DMS153 treated with DMSO at 0.1 percent for 48 hours (cell line): ENCODE measurements around the gene FAM83E.

Experiments used
- DNase-seq: peaks from one replicate; lab custom pipeline; 2025; ENCODE audit not compliant: unreplicated experiment; lab: John Stamatoyannopoulos, UW

The FAM83E gene

GRCh38 chr19:48629297-48629598, 14.4 kb upstream of the FAM83E start:
- no peak for DNase-seq

DNA sequence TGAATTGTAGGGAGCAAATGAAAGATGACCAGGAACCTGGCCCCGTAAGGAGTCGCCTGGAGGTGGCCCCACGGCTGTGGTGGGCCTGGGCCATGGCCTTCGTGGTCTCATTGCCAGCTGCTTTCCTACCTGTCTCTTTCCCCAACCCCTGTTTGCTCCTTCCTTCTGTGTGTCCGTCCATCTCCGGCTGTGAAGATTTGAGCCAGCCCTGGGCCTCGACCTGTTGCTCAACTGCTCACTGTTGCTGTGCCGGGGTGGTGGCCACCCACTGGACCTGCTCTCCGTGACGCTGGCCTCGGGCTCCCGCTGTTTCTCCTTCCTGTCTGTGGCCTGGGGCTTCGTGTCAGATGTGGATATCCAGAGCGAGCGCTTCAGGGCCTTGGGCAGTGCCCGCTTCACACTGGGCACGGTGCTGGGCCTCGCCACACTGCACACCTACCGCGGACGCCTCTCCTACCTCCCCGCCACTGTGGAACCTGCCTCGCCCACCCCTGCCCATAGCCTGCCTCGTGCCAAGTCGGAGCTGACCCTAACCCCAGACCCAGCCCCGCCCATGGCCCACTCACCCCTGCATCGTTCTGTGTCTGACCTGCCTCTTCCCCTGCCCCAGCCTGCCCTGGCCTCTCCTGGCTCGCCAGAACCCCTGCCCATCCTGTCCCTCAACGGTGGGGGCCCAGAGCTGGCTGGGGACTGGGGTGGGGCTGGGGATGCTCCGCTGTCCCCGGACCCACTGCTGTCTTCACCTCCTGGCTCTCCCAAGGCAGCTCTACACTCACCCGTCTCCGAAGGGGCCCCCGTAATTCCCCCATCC, 13.8 kb upstream of the FAM83E start:
- DNase-seq, result no peak

GRCh38 chr19:48627865-48628314, 13.0 kb upstream of the FAM83E start:
- no peak for DNase-seq

DNA sequence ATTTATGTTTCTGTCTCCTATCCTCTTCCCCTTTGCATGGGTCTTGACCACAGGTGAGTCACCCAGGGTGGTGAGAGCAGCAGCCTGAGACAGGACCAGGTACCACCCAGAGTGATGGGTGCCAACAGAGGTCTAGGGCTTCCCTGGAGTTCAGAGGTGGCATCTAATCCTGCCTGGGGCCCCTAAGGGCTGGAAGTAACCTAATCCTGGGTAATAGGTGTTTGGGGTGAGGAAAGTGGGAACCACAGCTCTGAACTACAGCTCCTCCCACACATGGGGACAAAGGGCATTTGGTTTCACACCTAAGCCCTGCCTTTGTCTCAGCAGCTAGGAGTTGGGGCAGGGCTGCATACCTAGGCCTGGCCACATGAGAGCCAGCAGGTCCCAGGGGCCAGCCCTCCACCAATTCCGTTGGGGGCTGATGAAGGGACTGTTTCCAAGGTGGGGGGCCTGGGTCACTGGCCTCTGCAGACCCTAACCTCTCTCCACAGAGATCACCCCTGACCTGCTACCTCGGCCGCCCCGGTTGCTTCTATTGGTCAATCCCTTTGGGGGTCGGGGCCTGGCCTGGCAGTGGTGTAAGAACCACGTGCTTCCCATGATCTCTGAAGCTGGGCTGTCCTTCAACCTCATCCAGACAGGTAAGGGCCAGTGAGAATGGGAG, 12.5 kb upstream of the FAM83E start:
- no peak for DNase-seq

DNA sequence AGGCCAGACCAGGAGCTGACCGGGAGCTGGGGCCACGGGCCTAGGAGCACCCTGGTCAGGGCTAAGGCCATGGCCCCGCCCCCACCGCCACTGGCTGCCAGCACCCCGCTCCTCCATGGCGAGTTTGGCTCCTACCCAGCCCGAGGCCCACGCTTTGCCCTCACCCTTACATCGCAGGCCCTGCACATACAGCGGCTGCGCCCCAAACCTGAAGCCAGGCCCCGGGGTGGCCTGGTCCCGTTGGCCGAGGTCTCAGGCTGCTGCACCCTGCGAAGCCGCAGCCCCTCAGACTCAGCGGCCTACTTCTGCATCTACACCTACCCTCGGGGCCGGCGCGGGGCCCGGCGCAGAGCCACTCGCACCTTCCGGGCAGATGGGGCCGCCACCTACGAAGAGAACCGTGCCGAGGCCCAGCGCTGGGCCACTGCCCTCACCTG, 11.0 kb upstream of the FAM83E start:
- no peak for DNase-seq

DNA sequence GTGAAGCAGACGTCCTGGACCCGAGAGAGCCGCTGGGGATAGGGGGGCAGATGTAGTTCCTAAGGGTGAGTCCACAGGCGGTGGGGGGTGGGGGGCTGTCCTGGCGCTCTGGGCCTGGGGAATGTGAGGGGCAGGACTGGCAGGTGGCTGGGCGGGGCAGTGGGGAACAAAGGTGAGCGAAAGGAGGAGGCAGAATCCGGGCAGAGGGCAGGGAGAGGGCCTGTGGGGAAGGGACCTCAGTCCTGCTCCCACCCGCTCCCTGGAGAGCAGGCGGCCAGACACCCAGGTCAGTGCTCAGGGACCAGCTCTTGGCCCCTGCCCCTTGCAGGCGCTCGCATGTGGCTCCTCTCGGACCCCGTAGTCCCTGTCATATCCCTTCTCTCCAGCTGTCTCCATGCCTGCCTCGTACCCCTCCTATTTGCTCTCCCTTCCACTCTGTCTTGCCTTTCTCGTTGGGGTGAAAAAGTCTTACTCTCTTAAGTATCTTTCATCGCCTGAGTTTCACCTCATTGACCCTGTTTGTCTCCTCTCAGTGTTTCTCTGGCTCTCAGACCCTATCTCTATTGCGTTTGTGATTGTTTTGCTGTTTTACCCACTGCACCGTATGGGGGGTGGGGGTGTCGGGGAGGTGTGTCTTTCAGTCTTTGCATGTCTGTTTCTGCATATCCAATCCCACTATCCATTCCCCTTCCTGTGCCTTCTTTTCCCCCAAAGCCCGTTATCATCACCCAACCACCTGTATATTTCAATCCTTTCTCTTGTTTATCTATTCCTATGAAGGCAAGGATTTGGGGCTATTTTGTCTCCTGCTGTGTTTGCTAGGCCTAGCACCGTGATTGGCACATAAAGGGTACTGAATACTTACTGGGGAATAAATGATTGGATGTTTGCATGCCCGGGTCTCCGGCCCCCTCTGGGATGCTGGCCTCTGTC, 10.2 kb upstream of the FAM83E start:
- no peak for DNase-seq

GRCh38 chr19:48624067-48624594, 9.3 kb upstream of the FAM83E start:
- peak; percentile 97 for DNase-seq

DNA sequence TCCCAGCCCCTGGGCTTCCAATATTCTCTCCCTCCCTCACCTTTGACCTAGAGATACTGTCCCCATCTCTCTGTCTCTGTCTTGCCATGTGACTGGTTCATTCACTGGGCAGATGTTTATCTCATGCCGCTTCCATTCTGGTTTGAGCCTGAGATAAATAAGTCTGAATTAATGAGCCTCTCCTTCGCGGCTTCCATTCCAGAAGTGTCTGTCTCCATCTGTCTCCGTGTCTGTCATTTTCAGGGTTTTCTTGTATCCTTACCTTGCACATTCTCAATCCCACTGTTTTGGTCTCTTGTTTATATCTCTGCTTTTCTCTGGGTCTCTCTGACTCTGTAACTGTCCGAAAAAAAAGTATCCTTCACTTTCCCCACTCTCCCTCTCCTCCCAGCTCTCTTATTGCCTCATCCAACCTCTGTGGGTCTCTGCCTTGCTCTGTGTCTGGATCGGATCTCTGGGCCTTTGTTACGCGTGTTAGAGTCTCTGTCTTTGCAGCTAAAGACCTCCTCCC, 8.7 kb upstream of the FAM83E start:
- no peak for DNase-seq

DNA sequence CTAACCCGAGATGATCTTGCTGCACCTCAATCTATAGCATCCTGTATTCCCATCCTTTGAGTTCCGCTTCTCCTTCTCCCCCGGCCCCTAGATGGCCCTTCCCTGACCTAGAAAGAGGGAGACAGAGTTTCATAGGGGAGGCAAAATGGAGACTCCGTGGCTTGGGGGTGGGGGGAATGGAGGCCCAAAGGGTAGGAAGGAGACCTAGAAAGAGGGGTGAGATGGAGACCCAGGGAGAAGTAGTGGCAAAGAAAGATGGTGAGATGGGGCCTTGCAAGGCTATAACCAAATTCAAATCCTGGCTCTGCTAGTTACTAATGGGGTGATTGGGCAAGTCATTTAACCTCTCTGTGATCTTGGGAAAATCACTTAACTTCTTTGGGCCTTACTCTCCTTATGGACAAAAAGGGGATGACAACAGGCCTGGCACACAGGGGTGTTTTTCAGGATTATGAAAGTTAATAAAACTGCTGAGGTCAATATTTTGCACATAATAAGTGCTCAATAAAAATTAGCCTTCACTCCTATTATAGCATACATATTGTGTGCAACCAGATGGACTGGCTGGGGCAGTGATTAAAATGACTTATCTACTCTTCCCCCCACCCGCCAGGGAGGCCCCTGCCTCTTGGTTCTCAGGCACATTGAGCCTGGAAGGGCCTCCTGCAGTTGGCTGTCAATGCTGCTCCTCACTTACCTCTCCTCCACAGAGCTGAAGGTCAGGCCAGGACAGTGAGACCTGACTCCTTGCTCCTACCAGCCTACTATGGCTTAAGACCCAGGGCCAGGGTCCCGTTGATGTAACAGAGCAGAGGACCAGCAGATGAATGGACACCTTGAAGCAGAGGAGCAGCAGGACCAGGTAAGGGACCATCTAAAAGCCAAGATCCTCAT, 5.1 kb upstream of the FAM83E start:
- DNase-seq, result no peak

DNA sequence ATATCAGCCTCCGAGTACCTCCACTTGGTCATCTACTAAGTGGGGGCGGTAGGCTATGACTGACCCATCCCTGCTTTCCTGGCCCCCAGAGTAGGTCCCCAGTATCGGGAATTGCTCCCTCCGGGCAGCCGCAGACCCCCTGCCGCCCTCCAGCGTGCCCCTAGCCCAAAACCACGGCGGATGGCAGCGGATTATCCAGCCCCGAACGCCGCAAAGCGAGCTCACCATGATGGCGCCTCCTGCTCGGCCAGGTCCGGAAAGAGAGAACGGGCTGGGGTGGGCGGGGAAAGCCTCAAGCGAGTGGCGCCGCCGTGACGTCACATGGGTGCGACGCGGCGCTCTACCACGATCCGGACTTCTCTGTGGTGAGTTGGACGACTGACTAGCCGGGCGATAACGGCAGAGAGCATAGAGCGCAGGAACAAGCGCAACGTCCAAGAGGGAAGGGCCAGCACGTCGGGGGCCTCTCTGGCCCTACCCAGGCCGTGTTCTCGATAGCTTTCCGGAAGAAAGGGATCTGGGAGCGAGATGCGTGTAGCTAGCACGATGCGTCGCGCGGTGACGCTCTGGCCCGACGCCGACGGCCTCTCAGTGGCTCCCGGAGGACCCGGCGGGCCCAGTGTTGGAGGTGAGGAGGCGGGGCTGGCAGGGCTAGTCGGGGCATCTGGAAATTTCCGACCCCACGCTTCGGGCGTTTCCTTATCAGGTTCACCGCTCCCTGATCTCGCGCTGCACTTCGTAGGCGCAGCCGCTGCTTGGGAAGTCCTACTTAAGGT, 4.2 kb upstream of the FAM83E start, which contains the start of the genes RPL18 and SPHK2:
Gene RPL18 (minus strand): TSS at position 263 of the 776 bp plus-strand sequence. CDS start 35 bp downstream, at position 228.
Gene SPHK2 (plus strand): TSS at position 591 of the 776 bp plus-strand sequence. CDS start 1,009 bp downstream, outside the sequence.
- peak; percentile 98 for DNase-seq

GRCh38 chr19:48618278-48618915, 3.5 kb upstream of the FAM83E start:
- no peak for DNase-seq

DNA sequence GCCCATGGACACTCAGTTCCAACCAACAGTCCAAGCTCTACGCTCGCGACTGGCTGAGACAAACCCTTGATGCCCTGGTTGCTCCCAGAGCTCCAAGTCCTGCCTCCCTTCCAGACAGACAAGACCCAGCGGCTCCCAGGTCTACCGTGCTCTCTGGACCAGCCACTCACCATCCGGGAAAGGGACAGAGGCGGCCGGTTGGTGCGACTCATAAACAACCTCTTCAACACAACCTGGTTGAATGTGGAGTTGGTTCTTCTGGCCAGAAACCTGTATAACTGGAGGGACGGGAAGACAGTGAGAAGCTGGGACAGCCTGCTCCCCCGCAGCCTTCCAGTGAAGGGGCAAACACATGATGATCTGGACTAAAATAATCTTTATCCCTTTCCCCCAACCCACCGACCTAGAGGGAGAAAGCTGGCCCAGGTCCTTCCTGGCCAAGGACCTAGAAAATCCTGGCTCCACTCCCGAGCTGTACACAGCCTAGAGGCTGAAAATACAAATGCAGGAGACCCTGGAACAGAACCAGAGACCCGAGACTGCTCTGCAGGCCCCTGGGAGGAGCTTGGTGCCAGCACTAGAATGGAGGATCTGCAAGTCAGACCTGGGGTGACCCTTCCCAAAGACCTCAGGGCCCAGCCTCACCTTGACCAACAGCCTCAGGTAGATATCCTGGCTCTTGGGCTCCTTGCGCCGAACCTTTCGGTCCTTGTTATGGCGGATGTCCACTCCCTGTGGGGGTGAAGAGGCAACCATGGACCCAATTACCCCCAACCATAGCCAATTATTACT, 2.5 kb upstream of the FAM83E start:
- no peak for DNase-seq

- no peak for DNase-seq
These were observed 1.7 kb upstream of the FAM83E start for GRCh38 chr19:48616491-48617056.

DNA sequence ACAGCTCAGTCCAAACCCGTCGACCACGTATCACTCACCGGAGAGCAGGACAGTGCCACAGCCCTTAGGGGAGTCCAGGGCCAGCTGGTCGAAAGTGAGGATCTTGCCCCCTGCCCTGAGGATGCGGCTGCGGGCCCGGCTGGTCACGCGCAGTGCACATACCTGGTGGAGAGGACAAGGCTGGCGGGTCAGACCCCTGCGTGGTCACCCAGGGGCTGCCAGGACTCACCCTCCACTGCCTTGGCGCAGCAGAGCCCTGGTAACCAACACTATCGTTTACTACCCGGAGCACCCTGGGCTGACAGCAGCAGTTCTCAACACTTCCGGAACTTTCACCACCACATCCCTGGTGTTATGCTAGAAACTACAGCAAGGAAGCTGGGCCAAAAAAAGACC, 1.2 kb upstream of the FAM83E start:
- no peak for DNase-seq

- DNase-seq, result no peak
These were observed 560 bp upstream of the FAM83E start for GRCh38 chr19:48615231-48616040.

GRCh38 chr19:48613852-48614435, 932 bp downstream of the FAM83E start:
- DNase-seq, result no peak
